ENCODE data around the gene PRG2. TPM values are rescaled to one million over a fixed set of nuclear protein-coding genes. Genes with fewer than 3 reads are reported as not detected.

PRG2 gene
- total and polyA plus RNA-seq, 9 of the 15 experiments (the other 6 are each of a cell fraction or from before 2014, with no cell fraction given): 1.8 to 78.0 (median 26.6) TPM

DNA sequence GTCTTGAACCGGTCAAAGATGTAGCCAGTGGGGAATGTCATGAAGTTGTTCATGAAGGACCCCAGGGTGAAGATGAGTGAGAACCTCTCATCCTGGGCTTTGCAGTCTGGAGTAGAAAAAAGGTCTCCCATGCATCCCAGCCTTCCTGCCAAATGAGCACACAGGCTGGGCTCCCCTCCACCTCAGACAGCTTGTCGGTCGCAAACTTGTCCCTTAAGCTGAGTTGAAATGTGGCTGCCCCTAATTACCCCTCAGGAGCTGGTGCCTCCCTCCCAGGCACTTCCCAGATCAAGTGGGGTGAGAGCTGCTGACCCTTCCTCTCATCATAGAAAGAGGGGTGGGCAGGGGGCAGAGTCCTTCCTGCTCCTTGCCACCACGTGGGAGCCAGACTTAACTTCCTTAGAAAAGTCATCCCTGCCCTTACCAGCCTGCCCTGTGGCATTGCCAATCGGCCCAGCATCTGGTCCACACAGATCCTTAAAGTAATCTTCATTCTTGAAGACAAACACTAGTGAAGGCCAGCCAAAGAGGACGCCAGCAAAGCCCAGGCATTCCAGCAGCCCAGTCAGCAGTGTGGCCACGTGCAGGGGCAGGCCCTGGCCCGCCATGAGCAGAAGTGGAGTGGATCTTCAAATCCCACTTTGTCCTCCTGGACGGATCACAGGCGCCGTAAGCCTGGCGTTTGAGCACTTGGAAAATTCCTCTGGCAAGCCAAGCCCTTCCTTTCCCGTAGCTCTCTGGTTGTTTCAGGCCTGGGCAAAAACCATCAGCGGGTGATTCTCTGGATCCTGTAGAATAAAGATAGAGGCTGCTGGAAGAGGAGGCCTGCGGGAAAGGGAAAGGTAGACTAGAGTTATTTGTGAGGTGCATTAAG lies 35.4 kb upstream of the PRG2 start (continued):
- TF ChIP-seq, protein P1, sequence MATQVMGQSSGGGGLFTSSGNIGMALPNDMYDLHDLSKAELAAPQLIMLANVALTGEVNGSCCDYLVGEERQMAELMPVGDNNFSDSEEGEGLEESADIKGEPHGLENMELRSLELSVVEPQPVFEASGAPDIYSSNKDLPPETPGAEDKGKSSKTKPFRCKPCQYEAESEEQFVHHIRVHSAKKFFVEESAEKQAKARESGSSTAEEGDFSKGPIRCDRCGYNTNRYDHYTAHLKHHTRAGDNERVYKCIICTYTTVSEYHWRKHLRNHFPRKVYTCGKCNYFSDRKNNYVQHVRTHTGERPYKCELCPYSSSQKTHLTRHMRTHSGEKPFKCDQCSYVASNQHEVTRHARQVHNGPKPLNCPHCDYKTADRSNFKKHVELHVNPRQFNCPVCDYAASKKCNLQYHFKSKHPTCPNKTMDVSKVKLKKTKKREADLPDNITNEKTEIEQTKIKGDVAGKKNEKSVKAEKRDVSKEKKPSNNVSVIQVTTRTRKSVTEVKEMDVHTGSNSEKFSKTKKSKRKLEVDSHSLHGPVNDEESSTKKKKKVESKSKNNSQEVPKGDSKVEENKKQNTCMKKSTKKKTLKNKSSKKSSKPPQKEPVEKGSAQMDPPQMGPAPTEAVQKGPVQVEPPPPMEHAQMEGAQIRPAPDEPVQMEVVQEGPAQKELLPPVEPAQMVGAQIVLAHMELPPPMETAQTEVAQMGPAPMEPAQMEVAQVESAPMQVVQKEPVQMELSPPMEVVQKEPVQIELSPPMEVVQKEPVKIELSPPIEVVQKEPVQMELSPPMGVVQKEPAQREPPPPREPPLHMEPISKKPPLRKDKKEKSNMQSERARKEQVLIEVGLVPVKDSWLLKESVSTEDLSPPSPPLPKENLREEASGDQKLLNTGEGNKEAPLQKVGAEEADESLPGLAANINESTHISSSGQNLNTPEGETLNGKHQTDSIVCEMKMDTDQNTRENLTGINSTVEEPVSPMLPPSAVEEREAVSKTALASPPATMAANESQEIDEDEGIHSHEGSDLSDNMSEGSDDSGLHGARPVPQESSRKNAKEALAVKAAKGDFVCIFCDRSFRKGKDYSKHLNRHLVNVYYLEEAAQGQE (IDR thresholded peaks at IDR 0.05; ENCODE audit: borderline replicate concordance): no peak
- TF ChIP-seq, protein P1 (CRISPR knock-in tag; IDR thresholded peaks at IDR 0.05; ENCODE audit: low read depth): no peak
- no peak for TF ChIP-seq CHD7 (IDR thresholded peaks at IDR 0.05; ENCODE audit: low read depth, low read length)
- no peak for TF ChIP-seq PHB (CRISPR knock-in tag; IDR thresholded peaks at IDR 0.05)

Data from K562 (cell line).